GM21737 (cell line): ENCODE measurements around the gene TMA7B.
"Not testable (repeated sequence)": the region's sequence is repeated elsewhere in the genome, so short reads cannot be mapped to it uniquely, and the experiment has no call there.

Experiments used
- ATAC-seq: cut with Tn5 transposase; IDR thresholded peaks from one replicate; pipeline ENCODE4 v1.9.1; 2021; ENCODE audit warnings: mild to moderate bottlenecking, moderate library complexity; ENCODE audit not compliant: unreplicated experiment

The TMA7B gene

DNA sequence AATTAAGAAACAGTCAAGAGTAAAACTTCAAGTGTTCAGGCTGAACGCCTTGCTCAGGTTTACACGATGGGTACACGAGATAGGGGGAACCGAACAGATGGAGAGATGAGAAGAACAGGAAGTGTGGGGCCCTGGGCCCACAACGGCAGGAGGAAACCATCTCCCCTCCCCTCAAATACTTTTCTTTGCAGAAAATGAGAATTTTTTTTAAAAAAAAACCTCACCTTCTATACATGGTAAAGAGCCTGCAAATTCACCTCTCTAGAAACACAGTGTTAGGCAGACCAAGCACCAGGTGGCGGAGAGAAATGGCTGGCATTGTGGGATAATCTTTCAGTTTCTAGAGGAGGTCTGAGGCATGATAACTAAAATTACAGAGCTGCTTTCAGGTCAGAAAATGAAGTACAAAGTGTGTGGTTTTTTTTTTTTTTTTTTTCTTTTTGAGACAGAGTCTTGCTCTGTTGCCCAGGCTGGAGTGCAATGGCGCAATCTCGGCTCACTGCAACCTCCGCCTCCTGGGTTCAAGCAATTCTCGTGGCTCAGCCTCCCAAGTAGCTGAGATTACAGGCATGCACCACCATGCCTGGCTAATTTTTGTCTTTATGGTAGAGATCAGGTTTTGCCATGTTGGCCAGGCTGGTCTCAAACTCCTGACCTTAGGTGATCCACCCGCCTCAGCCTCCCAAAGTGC is 8.4 kb upstream of the TMA7B start:
- ATAC-seq = not testable (repeated sequence)

DNA sequence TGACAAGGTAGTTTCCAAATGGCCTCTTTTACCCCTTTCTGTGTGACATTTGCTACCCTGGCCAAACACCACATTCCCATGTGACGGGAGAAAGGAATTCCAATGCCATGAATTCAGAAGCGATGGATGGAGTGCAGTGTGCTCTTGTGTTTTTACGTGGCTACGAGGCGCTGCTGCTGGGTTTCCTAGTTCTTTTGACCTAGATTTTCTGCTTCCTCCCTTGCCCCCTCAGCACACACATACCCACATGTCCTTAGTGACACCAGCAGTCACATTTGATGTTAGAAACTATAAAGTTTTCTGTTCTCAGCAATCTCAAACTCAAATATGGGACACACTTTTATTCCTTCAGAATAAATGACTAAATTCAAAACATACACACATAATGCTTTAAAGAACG is 7.8 kb upstream of the TMA7B start:
- no peak for ATAC-seq

DNA sequence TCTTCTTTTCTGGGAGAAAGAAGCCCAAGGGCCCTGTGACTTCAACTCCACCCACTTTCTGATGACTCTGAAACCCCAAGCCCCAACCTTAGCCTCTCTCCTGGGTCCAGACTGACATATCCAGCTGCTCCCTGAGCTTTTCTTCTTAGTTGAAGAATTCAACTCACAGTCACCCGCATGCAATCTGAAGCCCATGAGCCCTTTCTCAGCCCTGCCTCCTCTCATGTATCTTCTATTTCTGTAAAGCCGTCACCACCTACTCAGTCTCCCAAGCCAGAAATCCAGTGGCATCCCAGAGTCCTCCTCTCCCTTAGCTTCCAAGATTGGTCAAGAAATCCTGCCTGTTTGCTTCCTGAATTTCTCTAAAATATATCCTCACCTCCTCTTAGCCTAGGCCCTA is 7.1 kb upstream of the TMA7B start:
- no peak for ATAC-seq

DNA sequence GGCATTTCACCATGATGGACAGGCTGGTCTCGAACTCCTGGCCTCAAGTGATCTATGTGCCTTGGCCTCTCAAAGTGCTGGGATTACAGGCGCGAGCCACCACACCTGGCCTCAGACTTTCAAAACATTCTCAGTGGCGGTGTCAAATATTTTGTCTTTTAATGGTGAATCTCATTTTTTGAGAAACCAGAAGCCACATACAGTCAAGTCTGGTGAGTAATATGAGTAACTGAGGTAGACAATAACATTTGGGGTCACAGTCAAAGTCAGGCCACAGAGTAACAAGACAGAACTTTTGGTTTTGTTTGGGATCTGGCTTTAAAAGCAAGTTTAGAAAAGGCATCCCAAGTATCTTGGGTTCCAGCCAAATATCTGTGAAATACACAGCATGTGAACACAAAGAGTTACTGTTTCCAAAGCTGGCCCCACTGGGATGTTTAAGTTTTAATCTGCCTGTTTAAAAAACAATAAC is 5.6 kb upstream of the TMA7B start:
- no peak for ATAC-seq

DNA sequence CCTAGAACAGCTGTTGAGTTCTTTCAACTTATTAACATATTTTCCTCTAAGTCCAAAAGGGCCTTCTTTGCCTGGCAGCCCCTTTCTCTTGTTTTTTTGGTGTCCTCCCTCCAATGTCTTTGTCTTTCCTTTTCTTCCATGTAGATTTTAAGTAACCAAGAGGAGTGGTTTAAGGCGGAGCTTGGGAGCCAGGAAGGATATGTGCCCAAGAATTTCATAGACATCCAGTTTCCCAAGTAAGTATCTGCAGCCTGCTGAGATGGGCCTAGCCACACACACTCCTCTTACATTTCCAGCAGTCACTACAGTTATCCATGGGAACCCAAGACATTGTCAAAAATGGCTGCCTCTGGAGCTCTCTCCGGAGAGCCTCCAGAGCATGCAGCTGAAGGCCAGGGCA is 4.5 kb upstream of the TMA7B start:
- ATAC-seq = no peak

DNA sequence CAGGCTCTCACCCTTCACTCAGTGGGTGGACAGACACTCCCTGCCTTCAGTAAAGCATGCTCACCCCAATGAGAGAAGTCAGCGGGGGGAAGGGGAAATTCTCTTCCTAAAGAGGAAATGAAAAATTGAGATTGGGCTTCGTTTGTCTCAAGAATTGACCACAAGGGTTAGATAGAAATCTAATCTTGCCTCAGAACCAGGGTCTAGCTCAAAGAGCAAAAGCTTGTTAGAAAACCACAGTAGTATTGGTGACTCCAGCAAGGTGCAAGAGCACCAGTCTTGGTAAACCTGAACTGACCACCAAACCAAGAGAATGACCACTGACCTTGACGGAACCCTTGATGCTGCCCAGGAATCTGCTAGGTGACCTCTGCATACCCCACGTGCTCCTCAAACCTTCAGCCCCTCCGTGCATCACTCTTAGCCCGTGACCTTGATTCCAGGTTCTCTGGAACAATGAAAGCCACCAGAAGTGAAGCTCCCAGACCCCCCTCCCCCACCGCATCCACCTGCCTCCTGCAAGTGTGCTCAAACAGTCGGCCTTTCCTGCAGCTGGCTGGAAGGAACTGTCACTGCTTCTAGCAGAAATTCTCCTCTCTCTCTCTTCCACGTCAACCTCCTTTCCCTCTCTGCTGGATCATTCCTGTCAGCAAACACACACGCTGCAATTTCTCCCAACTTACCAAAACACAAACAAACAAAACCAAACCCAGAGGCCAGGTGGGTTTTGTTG is 3.1 kb upstream of the TMA7B start:
- no peak for ATAC-seq

DNA sequence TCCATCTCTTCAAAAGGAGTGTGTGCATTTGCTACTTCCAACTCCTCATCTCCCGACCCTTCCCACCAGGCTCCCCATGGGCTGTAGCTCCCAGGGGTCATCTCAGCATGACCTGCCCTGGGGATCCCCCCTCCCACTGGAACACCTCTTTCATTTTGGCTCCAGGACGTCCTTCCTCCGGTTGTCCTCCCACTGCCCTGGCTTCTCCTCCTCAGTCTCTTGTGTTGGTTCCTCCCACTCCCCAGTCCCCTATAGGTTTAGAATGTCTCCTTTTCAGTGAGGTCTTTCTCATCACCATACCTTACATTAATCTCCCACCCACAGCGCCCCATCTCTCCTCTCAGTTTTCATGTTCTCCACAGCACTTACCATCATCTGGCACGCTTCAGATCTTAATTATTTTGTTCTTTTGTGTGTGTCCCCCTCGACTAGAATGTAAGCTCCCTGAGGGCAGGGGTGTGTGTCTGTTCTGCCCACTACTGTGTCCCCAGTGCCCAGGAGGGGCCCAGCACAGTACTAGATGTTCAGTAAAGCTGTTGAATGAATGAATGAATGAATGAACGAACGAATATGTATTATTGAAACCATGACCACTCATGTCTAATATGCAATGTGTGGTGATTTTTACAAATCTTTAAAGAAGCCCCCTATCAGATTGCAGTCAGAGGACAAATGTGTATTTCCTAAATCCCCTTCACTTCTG is 2.0 kb upstream of the TMA7B start:
- ATAC-seq = no peak

DNA sequence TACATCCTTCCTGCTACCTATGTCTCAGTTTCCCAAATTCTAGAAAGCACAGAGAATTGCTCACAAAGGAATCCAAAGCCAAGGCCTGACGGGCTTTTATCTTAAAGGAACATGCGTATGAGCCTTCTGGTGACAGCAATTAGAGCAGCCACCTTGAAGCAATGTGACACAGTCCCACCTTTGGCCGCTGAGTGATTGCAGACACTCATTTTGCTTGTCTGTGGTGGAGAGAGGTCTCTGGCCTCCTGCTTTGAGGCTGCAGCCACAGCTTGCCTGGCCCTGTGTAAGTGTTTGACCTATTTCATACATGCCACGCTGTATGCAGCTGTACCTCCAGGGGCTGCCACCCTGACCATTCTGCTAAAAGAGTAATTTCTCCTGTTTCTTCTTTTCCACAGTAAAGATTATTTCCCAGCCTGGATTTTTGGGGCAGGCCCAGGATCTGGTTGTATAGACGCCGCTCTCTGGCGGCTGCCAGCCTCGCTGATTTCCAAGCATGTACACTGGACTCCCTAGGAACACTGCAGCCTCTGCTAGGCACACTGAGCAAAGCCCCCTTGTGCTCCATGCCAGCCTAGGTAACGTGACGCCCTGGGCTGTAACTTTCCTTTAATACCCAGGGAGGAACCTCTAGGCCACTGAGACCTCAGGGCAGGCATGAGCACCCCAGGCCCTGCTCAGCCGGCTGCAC is 1.1 kb upstream of the TMA7B start:
- no peak for ATAC-seq

DNA sequence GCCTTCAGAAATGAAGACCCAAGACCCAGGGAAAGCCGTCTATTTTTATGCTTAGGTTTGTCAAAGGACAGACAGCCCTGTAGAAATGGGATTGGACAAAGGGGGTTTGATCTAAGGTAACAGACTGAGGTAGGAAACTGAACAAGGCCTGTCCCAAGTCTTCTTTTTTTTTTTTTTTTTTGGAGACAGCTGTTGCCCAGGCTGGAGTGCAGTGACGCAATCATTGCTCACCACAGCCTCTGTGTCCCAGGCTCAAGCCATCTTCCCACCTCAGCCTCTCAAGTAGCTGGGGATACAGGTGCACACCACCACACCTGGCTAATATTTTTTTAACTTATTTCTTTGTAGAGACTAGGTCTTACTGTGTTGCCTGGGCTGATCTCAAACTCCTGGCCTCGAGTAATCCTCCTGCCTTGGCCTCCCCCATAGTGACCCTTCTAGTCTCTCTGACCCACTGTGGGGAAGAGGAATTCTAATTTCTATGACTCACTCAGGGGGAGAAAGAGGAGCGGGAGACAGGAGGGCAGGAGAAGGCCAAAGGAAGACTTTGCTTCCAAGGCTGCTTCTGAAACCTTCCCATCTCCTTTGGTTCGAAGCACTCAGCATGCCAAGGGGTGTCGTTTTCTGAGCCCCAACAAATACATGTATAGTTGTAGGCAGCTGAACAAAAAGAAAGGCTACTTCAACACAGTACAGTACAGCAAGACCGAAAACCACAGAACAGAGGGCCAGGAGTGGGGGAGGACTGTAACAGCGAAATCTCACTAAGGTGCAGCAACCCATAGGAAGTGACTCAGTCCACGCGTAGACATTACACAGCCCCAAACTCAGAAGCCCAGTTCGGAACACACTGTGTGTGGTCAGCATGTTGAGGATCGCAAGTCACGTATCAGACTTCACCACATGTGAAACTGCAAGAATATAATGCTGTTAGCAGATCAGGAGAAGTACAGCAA is 872 bp downstream of the TMA7B start:
- ATAC-seq = peak; percentile 75

DNA sequence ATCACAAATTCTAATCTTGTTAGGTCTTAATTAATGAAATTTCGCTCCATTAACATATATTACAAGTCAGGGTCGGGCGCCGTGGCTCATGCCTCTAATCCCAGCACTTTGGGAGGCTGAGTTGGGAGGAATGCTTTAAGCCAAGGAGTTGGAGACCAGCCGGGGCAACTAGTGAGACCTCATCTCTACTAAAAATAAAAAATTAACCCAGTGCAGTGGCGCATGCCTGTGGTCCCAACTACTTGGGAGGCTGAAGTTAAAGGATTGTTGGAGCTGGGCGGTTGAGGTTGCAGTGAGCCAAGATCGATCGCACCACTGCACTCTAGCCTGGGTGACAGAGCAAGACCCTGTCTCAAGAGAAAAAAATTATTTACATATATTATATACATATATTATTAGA is 1.9 kb downstream of the TMA7B start:
- no peak for ATAC-seq

DNA sequence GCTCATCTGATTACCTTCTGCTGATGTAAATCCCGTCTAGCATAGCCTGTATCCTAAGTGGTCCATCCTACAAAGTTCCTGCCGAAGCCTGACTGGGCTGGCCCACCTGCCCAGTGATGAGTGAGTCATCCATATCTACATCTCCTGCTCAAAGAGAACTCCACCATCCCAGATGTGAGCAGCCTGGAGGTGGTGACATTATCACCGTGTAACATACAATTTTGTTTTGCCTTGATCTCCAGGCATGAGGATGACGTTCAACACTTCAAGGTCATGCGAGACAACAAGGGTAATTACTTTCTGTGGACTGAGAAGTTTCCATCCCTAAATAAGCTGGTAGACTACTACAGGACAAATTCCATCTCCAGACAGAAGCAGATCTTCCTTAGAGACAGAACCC is 5.6 kb downstream of the TMA7B start:
- no peak for ATAC-seq

DNA sequence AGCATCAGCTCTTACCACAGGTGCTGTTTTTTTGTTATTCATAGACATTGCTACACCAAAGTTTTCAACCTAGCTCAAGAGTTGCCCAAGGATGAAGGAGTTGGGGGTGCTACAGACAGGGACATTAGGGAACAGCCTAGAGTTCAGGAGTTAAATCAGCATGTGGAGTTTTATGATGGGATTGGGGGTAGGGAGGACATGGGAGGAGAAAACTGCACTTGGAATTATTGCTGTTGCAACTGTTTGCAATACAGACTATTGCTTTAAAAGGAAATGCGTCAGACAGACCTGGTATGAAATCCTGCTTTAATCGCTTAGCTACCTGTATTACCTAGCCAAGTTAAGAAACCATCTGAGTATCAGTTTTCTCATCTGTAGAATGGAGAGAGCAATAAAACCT is 6.3 kb downstream of the TMA7B start:
- no peak for ATAC-seq

DNA sequence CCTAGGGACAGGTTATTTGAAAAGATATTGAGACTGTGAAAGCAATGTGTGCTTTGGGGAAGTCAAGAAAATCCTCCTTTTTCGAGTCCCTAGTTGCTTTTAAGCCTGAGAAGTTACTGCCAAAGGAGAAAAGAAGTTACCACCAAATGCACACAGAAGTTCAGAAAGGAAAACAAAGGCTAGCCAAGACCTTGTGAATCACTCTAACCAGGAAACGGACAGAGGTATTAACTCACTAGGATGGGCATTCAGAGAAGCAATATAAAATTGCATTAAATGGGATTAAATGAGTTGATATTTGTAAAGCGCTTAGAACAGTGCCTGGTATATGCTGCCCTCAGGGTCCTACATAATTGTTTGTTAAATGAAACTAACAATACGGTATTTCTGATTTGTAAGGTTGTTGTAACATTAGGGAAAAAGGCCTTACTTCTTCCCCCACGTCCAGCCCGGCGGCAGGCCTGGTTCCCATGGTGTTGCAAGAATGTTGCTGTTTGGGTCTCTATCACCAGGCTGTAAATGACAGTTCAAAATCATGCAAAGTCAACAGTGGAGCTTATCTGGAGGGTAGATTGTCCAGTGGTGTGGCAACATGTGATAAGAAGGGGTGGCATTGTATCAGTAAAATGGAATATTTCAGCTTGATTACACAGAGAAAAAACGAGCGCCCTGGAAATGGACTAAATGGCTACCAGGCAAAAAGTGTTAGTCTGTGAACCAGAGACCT is 7.1 kb downstream of the TMA7B start:
- ATAC-seq = no peak

DNA sequence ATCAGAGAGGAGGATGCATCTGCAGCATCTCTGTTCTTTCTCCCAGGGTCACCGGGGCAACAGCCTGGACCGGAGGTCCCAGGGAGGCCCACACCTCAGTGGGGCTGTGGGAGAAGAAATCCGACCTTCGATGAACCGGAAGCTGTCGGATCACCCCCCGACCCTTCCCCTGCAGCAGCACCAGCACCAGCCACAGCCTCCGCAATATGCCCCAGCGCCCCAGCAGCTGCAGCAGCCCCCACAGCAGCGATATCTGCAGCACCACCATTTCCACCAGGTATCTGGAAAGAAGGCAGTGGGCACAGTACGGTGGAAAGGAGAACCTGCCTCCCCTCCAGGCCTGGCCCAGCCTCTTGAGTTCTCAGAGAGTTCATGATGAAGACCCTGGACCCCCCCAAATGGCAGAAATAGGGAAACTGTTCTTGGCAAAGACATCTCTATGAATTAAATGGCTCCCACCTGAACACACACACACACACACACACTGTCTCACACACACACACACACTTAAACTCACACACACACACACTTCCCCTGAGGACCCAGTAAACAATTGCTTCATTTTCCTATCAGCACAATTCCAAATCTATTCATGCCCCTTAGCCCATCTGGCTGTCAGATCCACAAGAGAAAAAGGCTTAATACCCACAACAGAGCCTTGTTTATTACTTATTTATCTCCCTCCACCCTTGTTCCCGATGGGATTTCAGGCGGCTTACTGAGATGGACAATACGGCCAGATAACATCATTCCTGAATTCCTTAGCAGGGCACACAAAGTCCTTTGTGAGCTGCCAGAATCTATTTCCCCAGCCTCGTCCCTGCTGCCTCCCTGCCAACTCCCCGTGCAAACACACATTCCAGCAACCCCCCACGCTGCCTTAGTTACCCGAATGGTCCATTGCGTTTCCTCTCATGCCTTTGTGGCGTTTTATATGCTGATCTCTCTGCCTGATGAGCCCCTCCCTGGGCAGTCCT is 8.1 kb downstream of the TMA7B start:
- no peak for ATAC-seq

DNA sequence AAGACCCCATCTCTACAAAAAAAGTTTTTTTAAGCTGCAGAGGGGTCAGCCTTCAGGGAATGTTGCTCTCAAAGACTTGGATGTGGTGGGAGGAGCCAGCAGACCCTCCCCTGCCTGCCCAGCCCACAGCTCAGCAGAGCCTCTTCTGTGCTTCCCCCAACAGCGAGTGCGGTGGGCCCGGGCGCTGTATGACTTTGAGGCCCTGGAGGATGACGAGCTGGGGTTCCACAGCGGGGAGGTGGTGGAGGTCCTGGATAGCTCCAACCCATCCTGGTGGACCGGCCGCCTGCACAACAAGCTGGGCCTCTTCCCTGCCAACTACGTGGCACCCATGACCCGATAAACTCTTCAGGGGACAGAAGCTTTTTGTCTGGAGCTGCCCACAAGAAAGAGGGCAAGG is 10.5 kb downstream of the TMA7B start:
- ATAC-seq = no peak

DNA sequence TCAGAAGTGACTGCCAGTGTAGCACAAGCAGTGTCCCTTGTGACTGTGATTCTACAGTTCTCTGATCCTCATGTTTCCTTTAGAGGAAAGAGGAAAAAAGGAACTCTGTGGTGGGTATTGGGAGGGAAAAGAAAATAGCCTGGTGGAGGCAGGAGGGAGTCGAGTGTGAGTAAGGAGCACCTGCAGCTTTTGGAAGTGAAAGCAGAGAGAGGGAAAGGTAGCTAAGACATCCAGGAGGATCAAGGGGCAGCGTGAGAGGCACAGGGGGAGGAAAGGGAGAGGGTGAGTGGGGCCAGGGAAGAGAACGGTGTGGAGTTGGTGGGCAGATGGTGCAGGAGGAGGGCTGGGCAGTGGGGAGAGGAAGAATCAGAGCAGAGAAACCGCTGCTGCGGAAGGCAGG is 12.4 kb downstream of the TMA7B start:
- no peak for ATAC-seq

DNA sequence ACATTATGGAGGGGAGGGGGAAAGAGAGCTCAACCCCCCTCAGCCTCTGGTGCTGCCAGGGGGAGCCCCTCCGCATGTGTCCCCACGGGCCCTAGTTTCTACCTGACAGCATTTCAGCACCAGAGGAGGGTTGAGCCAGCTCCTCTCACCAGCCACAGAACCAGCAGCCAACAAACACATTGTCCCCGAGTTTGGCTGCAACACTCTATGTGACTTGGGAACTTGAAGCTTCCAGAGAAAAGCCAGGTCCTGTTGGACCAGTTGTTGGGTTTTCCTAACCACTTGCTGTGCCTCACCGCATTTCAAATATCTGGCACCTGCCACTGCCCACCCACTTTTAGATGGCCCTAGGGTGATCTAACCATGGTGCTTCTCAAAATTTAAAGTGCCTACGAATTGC is 13.5 kb downstream of the TMA7B start:
- no peak for ATAC-seq

DNA sequence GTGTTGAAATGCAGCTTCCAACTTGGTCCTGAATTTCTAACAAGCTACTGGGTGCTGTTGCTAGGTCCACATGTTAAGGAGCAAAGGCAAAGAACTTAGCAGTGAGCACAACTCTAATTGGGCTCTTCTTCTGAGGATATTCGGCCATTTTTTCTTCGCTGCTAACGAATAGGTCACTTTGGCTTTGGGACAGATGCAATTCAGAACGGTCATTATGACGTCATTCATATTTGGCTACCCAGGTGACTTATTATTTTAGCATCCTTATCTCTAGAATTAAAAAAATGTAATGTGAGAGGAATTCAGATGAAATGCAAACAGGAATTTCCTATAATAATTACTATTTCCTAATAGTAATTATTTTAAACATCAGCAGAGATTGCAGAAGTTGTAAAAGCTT is 13.9 kb downstream of the TMA7B start:
- no peak for ATAC-seq
